Parathyroid adenoma (tissue), 2 donors: ENCODE measurements around the gene PROZ.

Source experiments
- H2AFZ ChIP-seq: fragments of 300-600 bp; sonication (generic); one replicate; pipeline ENCODE4 v1.7.0; 2017; ENCODE audit warnings: antibody characterized with exemption, mild to moderate bottlenecking
- H3K27ac ChIP-seq: fragments of 300-600 bp; sonication (generic); one replicate; pipeline ENCODE4 v1.7.0; 2017
- H3K27me3 ChIP-seq: fragments of 300-600 bp; sonication (generic); one replicate; pipeline ENCODE4 v1.7.0; 2017; ENCODE audit warnings: low read length; ENCODE audit not compliant: control insufficient read depth, insufficient read depth
- H3K36me3 ChIP-seq: fragments of 300-600 bp; sonication (generic); one replicate; pipeline ENCODE4 v1.7.0; 2017; ENCODE audit warnings: low read length; ENCODE audit not compliant: control insufficient read depth, insufficient read depth
- H3K4me1 ChIP-seq: fragments of 300-600 bp; sonication (generic); one replicate; pipeline ENCODE4 v1.7.0; 2017; ENCODE audit warnings: control low read depth
- H3K4me2 ChIP-seq: fragments of 300-600 bp; sonication (generic); one replicate; pipeline ENCODE4 v1.7.0; 2017; ENCODE audit warnings: low read length
- H3K4me3 ChIP-seq: fragments of 300-600 bp; sonication (generic); one replicate; pipeline ENCODE4 v1.7.0; 2017; ENCODE audit warnings: low read depth, low read length
- H3K79me2 ChIP-seq: fragments of 300-600 bp; sonication (generic); one replicate; pipeline ENCODE4 v1.7.0; 2017; ENCODE audit warnings: control low read depth
- H3K9ac ChIP-seq: fragments of 300-600 bp; sonication (generic); one replicate; pipeline ENCODE4 v1.7.0; 2017; ENCODE audit warnings: mild to moderate bottlenecking
- H3K9me3 ChIP-seq: fragments of 300-600 bp; sonication (generic); one replicate; pipeline ENCODE4 v1.7.0; 2017; ENCODE audit warnings: low read length; ENCODE audit not compliant: control insufficient read depth
- TF ChIP-seq, protein P1 (sequence below): fragments of 300-600 bp; sonication (generic); IDR thresholded peaks from one replicate; pipeline ENCODE4 v1.7.0; 2017; ENCODE audit warnings: antibody characterized with exemption, mild to moderate bottlenecking
- donor health status: primary hyperparathyroidism.

PROZ gene

GRCh38 chr13:113124211-113124970, 34.1 kb upstream of the PROZ start:
- no peaks in the 10 kb centered on the region for H3K79me2 ChIP-seq
- H3K9me3 ChIP-seq, result no peaks in the 10 kb centered on the region
- TF ChIP-seq, protein P1, sequence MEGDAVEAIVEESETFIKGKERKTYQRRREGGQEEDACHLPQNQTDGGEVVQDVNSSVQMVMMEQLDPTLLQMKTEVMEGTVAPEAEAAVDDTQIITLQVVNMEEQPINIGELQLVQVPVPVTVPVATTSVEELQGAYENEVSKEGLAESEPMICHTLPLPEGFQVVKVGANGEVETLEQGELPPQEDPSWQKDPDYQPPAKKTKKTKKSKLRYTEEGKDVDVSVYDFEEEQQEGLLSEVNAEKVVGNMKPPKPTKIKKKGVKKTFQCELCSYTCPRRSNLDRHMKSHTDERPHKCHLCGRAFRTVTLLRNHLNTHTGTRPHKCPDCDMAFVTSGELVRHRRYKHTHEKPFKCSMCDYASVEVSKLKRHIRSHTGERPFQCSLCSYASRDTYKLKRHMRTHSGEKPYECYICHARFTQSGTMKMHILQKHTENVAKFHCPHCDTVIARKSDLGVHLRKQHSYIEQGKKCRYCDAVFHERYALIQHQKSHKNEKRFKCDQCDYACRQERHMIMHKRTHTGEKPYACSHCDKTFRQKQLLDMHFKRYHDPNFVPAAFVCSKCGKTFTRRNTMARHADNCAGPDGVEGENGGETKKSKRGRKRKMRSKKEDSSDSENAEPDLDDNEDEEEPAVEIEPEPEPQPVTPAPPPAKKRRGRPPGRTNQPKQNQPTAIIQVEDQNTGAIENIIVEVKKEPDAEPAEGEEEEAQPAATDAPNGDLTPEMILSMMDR, result no peak
- H3K27ac ChIP-seq, result no peak overlapping the region
- no peaks in the 10 kb centered on the region for H3K27me3 ChIP-seq
- H2AFZ ChIP-seq, result no peak overlapping the region
- H3K9ac ChIP-seq, result no peak overlapping the region
- H3K36me3 ChIP-seq, result no peaks in the 10 kb centered on the region
- H3K4me3 ChIP-seq, result no peak overlapping the region
- no peak overlapping the region for H3K4me2 ChIP-seq
- no peaks in the 10 kb centered on the region for H3K4me1 ChIP-seq

GRCh38 chr13:113125506-113126264, 32.8 kb upstream of the PROZ start:
- no peak overlapping the region for H3K4me2 ChIP-seq
- H3K27ac ChIP-seq, result no peak overlapping the region
- H3K27me3 ChIP-seq, result no peaks in the 10 kb centered on the region
- H3K4me1 ChIP-seq, result no peaks in the 10 kb centered on the region
- no peak overlapping the region for H3K9ac ChIP-seq
- H3K9me3 ChIP-seq, result no peaks in the 10 kb centered on the region
- TF ChIP-seq, protein P1, result no peak
- no peaks in the 10 kb centered on the region for H3K36me3 ChIP-seq
- H3K79me2 ChIP-seq, result no peaks in the 10 kb centered on the region
- no peak overlapping the region for H2AFZ ChIP-seq
- no peak overlapping the region for H3K4me3 ChIP-seq

- Histone ChIP-seq H3K9ac (no peak overlapping the region), H3K27me3 (no peaks in the 10 kb centered on the region)
- TF ChIP-seq, protein P1, result no peak
Observed at GRCh38 chr13:113126265-113127150, 31.9 kb upstream of the PROZ start.

DNA sequence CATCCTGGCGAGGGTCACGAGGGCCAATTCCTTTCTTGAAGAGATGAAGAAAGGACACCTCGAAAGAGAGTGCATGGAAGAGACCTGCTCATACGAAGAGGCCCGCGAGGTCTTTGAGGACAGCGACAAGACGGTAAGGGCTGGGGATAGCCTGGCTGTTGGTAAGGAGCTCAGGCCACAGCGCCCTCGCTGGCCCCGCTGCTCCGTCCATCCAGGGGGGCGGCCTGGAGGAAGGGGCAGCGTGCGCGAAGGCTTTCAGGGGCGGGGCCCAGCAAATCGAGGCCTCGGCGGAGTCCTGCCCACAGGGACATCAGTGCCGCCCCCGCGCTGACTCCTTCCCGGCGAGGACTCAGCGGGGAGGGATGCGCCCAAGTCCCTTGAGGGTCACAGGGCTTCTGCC, 29.0 kb upstream of the PROZ start:
- Histone ChIP-seq H3K36me3 (no peaks in the 10 kb centered on the region), H3K27ac (no peak overlapping the region), H3K9me3 (no peaks in the 10 kb centered on the region), H3K4me2 (no peak overlapping the region), H2AFZ (no peak overlapping the region), H3K9ac (no peak overlapping the region), H3K79me2 (no peaks in the 10 kb centered on the region), H3K4me1 (no peaks in the 10 kb centered on the region), H3K4me3 (no peak overlapping the region), H3K27me3 (no peaks in the 10 kb centered on the region)
- TF ChIP-seq, protein P1, result no peak

More at GRCh38 chr13:113126265-113127150, 31.9 kb upstream of the PROZ start:
- H3K9me3 ChIP-seq, result no peaks in the 10 kb centered on the region
- no peak overlapping the region for H3K4me2 ChIP-seq
- no peak overlapping the region for H2AFZ ChIP-seq
- H3K4me3 ChIP-seq, result no peak overlapping the region
- no peaks in the 10 kb centered on the region for H3K36me3 ChIP-seq
- H3K79me2 ChIP-seq, result no peaks in the 10 kb centered on the region
- H3K4me1 ChIP-seq, result no peaks in the 10 kb centered on the region
- no peak overlapping the region for H3K27ac ChIP-seq
